Measurements from ENCODE around the gene CREB5.
A peak's percentile ranks its signal among the peaks of the same experiment; 100 is the strongest.

The CREB5 gene

DNA sequence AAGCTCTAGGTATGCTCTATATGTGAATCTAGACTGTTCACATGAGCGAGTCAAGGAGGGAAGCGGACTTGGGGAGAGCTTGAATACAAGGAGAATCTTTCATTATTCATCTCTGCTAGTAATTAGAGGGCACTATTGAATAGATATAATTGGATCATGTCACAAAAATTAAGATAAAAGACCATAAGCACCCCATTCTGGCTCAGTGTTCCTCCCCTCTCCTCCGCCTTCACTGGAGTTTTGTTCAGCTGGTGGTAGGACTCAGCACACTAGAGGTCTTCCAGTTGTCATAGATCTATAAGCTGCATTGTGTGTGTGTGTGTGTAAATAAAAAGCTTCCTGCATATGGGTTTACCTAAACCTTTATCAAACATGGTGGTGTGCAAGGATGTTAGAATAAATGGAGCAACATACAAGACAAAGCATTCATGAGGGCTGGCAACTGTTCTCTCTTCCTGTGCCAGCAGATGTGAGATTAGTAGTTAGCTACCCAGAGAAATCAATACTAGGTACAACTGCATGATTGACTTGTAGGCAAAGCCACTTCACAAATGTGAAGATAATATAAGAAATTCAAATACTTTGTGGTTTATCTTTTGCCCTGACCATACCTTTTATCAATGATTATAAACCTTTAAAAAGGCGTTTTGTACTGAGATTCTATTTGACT, 142.6 kb downstream of the CREB5 start:
- DNase-seq, result no peak

- no peak for DNase-seq
Measured at GRCh38 chr7:28556025-28556424, 143.7 kb downstream of the CREB5 start.

- no peak for DNase-seq
Measured at GRCh38 chr7:28556671-28557070, 144.4 kb downstream of the CREB5 start.

GRCh38 chr7:28558236-28558635, 145.9 kb downstream of the CREB5 start:
- DNase-seq, result no peak

GRCh38 chr7:28560767-28561166, 148.4 kb downstream of the CREB5 start:
- no peak for DNase-seq

DNA sequence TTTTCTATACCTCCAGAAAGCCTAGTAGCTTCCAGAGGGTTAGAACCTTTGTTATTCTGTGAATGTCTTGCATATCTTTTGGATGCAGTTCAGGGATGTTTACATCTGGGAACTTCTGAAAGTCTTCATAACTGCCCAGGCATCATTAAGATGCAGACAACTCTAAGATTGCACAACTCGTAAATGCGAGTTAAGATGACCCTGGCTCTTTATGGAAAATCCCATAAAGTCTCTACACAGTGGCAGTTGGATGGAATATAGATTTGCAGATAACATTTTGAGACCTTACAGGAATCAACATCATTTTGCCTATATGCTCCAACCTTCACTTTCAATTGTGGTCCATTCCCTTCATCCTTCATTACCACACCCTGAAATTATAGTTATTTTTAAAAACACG, 151.7 kb downstream of the CREB5 start:
- DNase-seq, result no peak

- DNase-seq, result no peak
Measured at GRCh38 chr7:28564755-28565374, 152.5 kb downstream of the CREB5 start.

DNA sequence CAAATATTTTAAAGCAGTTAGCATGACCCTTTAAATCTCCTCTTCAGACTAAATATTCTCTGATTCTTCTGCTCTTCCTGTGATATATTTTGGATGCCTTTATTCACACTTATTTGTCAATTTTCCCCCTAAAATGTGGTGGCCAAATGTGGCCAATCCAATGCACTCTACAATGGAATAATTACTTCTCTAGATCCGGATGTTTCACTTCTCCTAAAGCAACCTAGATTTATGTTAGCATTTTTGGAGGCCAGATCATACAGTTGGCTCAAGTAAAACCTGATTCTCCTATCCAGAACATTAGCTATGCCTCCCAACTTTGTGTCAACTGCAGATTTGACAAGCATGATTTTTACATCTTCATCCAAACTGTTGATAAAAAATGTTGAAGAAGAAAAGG, 153.7 kb downstream of the CREB5 start:
- no peak for DNase-seq

GRCh38 chr7:28570113-28570969, 158.0 kb downstream of the CREB5 start:
- DNase-seq, result no peak

GRCh38 chr7:28570970-28571288, 158.6 kb downstream of the CREB5 start:
- no peak for DNase-seq

DNA sequence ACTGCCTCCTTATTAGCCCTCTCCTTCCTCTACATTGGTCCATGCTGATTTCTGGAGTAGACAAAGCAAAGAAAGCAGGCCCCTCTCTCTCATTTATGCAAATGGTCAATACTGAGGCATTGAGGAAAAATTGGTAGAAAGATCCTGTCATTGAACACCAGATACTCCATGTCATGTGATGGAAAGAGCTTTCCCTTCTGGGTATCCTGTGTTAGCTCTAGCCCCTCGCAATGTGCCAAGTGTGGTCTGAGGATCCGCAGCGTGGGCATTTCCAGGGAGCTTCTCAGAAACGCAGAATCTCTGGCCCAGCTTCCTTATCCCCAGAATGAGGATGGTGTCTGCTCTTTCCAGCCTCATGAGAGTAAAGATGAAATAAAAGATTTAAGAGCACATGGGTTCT, 159.1 kb downstream of the CREB5 start:
- no peak for DNase-seq

GRCh38 chr7:28572321-28573058, 160.2 kb downstream of the CREB5 start:
- DNase-seq, result no peak

DNA sequence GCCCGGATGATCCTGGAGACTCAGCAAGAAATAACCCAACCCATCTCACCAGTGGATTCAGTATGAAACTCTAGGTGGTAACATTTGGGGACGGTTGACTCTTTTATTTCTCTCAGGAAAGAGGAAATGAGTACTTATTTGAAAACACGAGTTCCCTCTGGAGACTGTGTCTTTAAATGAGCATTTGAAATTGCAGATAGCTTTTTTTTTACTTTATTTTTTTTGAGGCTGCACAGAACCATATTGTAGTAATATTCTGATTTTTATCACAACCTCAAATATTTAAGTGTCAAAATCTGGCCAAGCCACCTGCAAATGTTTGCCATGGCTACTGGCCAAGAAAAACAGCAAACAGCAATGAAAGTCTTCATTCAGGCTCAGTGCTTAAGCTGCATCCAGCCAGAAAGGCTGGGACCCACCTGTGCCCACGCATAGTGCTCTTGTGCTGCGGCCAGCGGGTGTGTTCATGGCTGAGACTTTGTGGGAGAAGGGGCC, 160.8 kb downstream of the CREB5 start:
- peak; percentile 56 for DNase-seq

DNA sequence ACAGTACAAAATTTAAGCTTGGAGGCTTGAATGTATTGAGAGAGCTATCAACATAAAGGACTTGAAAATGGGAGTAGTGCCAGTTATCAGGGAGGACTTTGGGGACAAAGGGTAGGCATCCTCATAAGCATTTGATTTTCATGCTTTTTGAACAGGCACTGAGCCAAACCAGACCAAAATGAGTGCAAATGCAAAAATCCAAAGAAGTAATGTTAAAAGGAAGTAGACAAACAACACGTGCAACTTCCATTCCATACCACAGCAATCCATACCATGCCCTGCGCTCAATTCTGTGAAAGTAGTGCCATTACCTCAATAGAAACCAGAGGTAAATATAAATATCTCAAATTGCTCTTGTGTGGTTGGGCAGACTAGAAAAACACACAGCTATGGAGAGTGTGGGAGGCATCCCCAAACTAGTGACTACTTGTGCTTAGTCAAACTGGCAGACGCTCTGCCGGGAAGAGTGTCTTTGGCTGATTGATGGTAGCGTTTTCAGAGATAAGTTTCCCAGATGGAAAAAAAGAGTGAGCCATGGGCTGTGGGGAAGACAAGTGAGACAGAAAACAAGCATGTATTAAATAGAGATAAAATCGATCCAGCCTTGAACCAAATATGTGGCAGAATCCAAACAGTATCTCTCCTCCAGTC, 161.5 kb downstream of the CREB5 start:
- no peak for DNase-seq

DNA sequence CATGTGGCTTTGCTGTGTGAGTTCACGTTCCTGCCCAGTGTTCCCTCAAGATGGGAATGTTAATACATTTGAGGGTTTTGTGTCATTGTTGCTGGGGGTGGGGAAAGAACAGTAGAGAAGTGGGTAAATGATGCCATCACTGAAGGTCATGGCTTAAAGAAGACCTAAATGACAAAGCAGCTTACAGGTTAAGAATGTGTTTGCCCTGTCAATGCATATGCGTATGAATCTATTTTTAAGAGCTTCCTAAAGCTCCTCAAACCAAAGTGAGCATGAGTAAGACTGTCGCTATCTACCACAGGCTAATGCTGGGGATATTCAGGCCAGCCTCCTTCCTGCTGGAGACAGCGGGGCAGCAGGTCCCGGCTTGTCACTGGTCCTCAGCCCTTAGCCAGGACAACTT, 162.9 kb downstream of the CREB5 start:
- DNase-seq, result no peak

- no peak for DNase-seq
Measured at GRCh38 chr7:28576656-28577055, 164.3 kb downstream of the CREB5 start.

- no peak for DNase-seq
Measured at GRCh38 chr7:28579571-28579970, 167.3 kb downstream of the CREB5 start.

- DNase-seq, result no peak
Measured at GRCh38 chr7:28580665-28581064, 168.3 kb downstream of the CREB5 start.

DNA sequence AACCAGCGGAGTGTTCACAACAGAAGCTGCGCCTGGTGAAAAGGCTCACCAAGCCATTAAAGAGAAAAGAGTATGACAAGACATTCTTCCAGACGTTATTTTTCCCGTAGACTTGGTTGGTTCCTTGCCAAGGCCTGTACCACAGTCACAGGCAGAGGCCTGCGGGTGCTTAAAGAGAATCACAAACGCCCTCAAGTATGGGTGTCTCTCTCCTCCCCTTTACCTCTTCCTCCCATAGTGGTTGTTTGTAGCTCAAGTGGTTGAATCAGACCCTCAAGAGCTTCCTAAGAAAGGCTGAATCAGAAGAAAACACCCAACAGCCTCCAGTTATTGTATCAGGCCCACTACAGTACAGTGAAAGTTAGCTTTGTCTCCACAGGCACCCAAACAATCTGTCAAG, 169.0 kb downstream of the CREB5 start:
- no peak for DNase-seq

DNA sequence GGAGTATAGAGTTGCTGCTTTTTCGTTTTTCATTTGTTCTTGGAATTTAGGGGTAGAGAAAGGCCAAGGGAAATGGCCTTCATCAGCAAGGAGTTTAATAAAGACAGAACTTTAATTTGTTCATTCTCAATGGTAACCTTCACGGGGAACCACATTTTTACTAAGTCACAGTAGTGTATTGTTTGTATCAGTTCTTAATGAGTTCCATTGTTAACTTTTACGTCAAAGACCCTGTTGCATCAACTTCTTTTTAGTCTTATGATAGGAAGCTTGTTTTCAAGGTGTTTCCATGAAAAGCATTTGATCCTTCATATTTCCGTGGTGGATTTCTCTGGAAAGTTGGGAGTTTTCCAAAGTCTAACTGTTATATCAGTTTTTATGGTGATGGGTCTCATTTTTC, 169.9 kb downstream of the CREB5 start:
- no peak for DNase-seq

GRCh38 chr7:28584235-28584634, 171.9 kb downstream of the CREB5 start:
- no peak for DNase-seq

DNA sequence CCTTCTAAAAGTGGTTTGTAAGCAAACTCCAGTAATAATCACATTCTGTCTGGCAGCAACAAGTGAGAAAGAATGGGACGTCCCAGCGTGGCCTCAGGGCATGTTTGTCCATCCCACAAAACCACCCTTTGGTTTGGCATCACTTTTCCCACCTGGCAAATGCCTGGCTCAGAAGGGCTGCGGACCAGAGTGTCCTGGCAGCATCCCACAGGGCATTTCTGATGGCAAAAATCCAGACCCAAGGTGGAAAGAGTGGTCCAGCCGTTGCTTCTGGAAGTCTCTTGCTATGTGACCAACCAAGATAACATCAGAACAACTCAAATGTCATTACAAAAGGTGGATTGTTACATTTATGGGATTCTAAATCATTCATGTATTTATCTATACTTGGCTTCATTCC, 174.4 kb downstream of the CREB5 start:
- no peak for DNase-seq

DNA sequence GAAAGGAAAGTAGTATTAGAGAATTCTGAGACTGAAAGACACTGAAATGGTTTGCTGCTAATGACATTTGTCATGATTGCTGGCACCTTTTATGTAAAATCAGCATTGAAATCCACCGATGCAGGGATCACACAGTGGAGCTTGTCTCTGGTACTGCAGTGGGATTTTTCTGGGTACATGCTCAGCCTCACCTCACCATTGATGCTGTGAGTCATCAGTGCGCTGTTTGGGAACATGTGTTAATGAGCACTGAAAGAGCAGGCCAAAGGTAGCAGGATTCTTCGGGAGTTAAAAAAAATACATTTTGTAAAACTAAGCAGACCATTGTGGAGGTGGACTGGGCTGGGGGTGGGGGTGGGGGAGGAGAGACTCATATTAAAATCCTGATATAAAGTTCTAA, 174.9 kb downstream of the CREB5 start:
- DNase-seq, result no peak
